ENCODE data around the gene KIF7. TPM values are rescaled to one million over a fixed set of nuclear protein-coding genes. Genes with fewer than 3 reads are reported as not detected.

KIF7 gene
- total RNA-seq, 3 donors from 2014 or later (not counting 1 experiment from before 2014, with no cell fraction given): 0.93 to 3.6 (median 1.6) TPM

- Histone ChIP-seq H3K4me3 (ENCODE audit: low read length) (no peak overlapping the region), H3K27ac (ENCODE audit: low read length) (no peak overlapping the region), H3K9me3 (ENCODE audit: control insufficient read depth, insufficient read depth, low read length) (no peaks in the 10 kb centered on the region), H3K27me3 (ENCODE audit: control insufficient read depth, insufficient read depth, low read length) (no peaks in the 10 kb centered on the region), H3K36me3 (ENCODE audit: control insufficient read depth, insufficient read depth, low read length) (no peaks in the 10 kb centered on the region), H3K4me1 (ENCODE audit: control insufficient read depth, insufficient read depth, low read length) (no peaks in the 10 kb centered on the region)
- Mint-ChIP-seq H3K4me1 (no peaks in the 10 kb centered on the region), H3K36me3 (no peaks in the 10 kb centered on the region), H3K27me3 (ENCODE audit: low read depth in 2 of 2) (no peaks in the 10 kb centered on the region), H3K27ac (no peak overlapping the region), H3K4me3 (no peak overlapping the region), H3K9me3 (no peaks in the 10 kb centered on the region)
- DNase-seq (no peak), ATAC-seq (no peak)
- intact Hi-C loops (cut with micrococcal nuclease): no loop called here
- TF ChIP-seq CTCF (IDR thresholded peaks at IDR 0.05): no peak
- 97% methylated on average over 8 of the region's 8 CpGs for WGBS (ENCODE audit: insufficient coverage)
Measured at GRCh38 chr15:89627256-89627970, 27.9 kb downstream of the KIF7 start.

- DNase-seq (no peak), ATAC-seq (no peak)
- no peak for TF ChIP-seq CTCF (IDR thresholded peaks at IDR 0.05)
- H3K36me3 ChIP-seq (ENCODE audit: control insufficient read depth, insufficient read depth, low read length): no peaks in the 10 kb centered on the region
- Mint-ChIP-seq H3K4me3 (no peak overlapping the region), H3K4me1 (no peaks in the 10 kb centered on the region), H3K27ac (no peak overlapping the region), H3K9me3 (no peaks in the 10 kb centered on the region), H3K36me3 (no peaks in the 10 kb centered on the region), H3K27me3 (ENCODE audit: low read depth in 2 of 2) (no peaks in the 10 kb centered on the region)
- intact Hi-C loops (cut with micrococcal nuclease): no loop called here
- H3K9me3 ChIP-seq (ENCODE audit: control insufficient read depth, insufficient read depth, low read length): no peaks in the 10 kb centered on the region
- H3K27me3 ChIP-seq (ENCODE audit: control insufficient read depth, insufficient read depth, low read length): no peaks in the 10 kb centered on the region
- no peaks in the 10 kb centered on the region for H3K4me1 ChIP-seq (ENCODE audit: control insufficient read depth, insufficient read depth, low read length)
- no peak overlapping the region for H3K4me3 ChIP-seq (ENCODE audit: low read length)
- H3K27ac ChIP-seq (ENCODE audit: low read length): no peak overlapping the region
- WGBS (ENCODE audit: insufficient coverage): 98% methylated on average over 9 of the region's 9 CpGs
Measured at GRCh38 chr15:89625716-89626115, 29.6 kb downstream of the KIF7 start.

GRCh38 chr15:89623165-89623564 is 32.1 kb downstream of the KIF7 start:
- Histone ChIP-seq H3K4me1 (ENCODE audit: control insufficient read depth, insufficient read depth, low read length) (no peaks in the 10 kb centered on the region), H3K27ac (ENCODE audit: low read length) (no peak overlapping the region), H3K36me3 (ENCODE audit: control insufficient read depth, insufficient read depth, low read length) (no peaks in the 10 kb centered on the region), H3K4me3 (ENCODE audit: low read length) (no peak overlapping the region), H3K9me3 (ENCODE audit: control insufficient read depth, insufficient read depth, low read length) (no peaks in the 10 kb centered on the region), H3K27me3 (ENCODE audit: control insufficient read depth, insufficient read depth, low read length) (no peaks in the 10 kb centered on the region)
- ATAC-seq (no peak), DNase-seq (no peak)
- intact Hi-C loops (cut with micrococcal nuclease): no loop called here
- Mint-ChIP-seq H3K9me3 (no peaks in the 10 kb centered on the region), H3K36me3 (no peaks in the 10 kb centered on the region), H3K4me1 (no peaks in the 10 kb centered on the region), H3K4me3 (no peak overlapping the region), H3K27ac (no peak overlapping the region), H3K27me3 (ENCODE audit: low read depth in 2 of 2) (no peaks in the 10 kb centered on the region)
- no peak for TF ChIP-seq CTCF (IDR thresholded peaks at IDR 0.05)
- WGBS (ENCODE audit: insufficient coverage): 100% methylated on average over 1 of the region's 1 CpG

- no peaks in the 10 kb centered on the region for H3K36me3 Mint-ChIP-seq
- Histone ChIP-seq H3K36me3 (ENCODE audit: control insufficient read depth, insufficient read depth, low read length) (no peaks in the 10 kb centered on the region), H3K27me3 (ENCODE audit: control insufficient read depth, insufficient read depth, low read length) (no peaks in the 10 kb centered on the region), H3K4me3 (ENCODE audit: low read length) (no peak overlapping the region), H3K9me3 (ENCODE audit: control insufficient read depth, insufficient read depth, low read length) (no peaks in the 10 kb centered on the region), H3K27ac (ENCODE audit: low read length) (no peak overlapping the region), H3K4me1 (ENCODE audit: control insufficient read depth, insufficient read depth, low read length) (no peaks in the 10 kb centered on the region)
- no peak for DNase-seq
- TF ChIP-seq CTCF (IDR thresholded peaks at IDR 0.05): no peak
- H3K4me3 Mint-ChIP-seq: no peak overlapping the region
- H3K9me3 Mint-ChIP-seq: no peaks in the 10 kb centered on the region
- WGBS (ENCODE audit: insufficient coverage): 91% methylated on average over 4 of the region's 4 CpGs
- intact Hi-C loops (cut with micrococcal nuclease): no loop called here
- ATAC-seq: no peak
- no peak overlapping the region for H3K27ac Mint-ChIP-seq
- no peaks in the 10 kb centered on the region for H3K4me1 Mint-ChIP-seq
- H3K27me3 Mint-ChIP-seq (ENCODE audit: low read depth in 2 of 2): no peaks in the 10 kb centered on the region
Measured at GRCh38 chr15:89621547-89621946, 33.7 kb downstream of the KIF7 start.

Data from natural killer cell (primary cell).